ENCODE measurements around the gene CD164L2.
A peak's percentile ranks its signal among the peaks of the same experiment; 100 is the strongest.

Gene CD164L2

DNA sequence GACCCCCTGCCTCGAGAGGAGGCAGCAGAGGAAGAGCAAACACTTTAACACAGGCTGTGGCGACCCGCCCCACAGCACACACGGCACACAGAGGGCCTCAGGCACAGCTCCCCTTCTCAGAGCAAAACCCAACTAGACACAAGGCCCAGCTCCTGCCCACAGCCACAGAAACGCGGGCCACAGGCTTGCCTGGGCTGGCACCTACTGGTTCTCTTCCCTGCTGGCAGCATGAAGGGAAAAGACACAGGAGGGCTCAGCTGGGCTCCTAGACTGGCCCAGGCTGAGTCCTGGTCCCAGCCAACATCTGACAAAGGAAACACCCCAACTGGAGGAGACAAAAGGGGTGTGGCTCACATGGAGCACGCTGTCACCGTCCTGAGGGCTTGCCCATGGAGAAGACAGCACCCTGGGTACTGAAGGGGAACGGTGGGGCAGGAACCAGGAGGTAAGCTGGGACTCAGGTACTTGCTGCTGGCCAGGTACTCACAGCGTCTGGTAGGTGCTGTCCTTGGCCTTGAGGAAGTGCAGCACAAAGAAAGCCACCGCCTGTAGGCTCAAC lies 3.5 kb downstream of the CD164L2 start:
- Histone ChIP-seq H3K9ac (ENCODE audit: low read length) (no peak overlapping the region), H3K27ac (ENCODE audit: low read depth, low read length) (no peak overlapping the region), H3K27me3 (ENCODE audit: control insufficient read depth, insufficient read depth, low read length) (peaks cover 6% of the 10 kb centered on the region), H3K4me3 (ENCODE audit: low read length) (no peak overlapping the region), H3K4me1 (ENCODE audit: control insufficient read depth, insufficient read depth, low read length) (no peaks in the 10 kb centered on the region), H3K36me3 (ENCODE audit: control insufficient read depth, insufficient read depth, low read length) (no peaks in the 10 kb centered on the region)

- Histone ChIP-seq H3K4me3 (ENCODE audit: low read length) (no peak overlapping the region), H3K9ac (ENCODE audit: low read length) (no peak overlapping the region), H3K4me1 (ENCODE audit: control insufficient read depth, insufficient read depth, low read length) (no peaks in the 10 kb centered on the region), H3K36me3 (ENCODE audit: control insufficient read depth, insufficient read depth, low read length) (no peaks in the 10 kb centered on the region), H3K27me3 (ENCODE audit: control insufficient read depth, insufficient read depth, low read length) (no peaks in the 10 kb centered on the region), H3K27ac (ENCODE audit: low read depth, low read length) (no peak overlapping the region)
Measured at GRCh38 chr1:27377760-27378495, 5.2 kb downstream of the CD164L2 start.

DNA sequence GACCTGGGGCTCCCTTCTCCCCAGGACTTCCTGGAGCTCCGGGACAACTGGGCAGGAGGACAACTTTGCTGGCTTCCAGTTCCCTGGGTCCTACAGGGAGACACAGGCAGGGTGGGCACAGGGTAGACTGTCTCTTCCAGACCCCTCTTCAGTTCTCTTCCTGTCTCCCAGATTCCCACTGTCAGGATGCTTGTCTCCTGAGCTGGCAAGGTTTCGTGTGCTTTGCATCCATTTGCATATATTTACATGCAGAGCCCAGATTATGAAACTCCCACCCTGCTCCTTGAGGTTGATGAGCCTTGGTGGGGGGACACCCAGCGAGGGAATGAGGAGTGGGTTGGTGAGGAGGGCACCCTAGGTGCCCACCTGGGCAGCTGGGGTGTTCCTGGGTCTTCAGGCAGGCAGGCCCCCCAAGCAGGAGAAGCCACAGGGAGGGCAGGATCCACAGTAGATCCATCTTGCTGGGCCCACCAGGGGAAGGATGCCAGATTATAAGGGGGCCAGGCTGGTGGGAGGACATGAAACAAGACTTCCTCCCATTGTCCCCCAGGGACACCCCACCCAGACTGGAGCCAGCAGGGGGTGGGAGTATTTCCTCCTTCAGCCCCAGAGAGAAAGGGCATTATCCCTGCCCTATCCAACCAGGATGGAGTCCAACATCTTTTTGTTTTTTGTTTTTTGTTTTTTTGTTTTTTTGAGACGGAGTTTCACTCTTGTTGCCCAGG lies 8.6 kb downstream of the CD164L2 start, which contains the start of gene FCN3:
FCN3 (minus strand) TSS at position 463 of the 725 bp plus-strand sequence; CDS start at position 457, 6 bp downstream.
- H3K27me3 ChIP-seq (ENCODE audit: control insufficient read depth, insufficient read depth, low read length) = no peaks in the 10 kb centered on the region
- H3K27ac ChIP-seq (ENCODE audit: low read depth, low read length) = no peak within 1 kb of the TSS
- no peaks in the 10 kb centered on the region for H3K36me3 ChIP-seq (ENCODE audit: control insufficient read depth, insufficient read depth, low read length)
- H3K9ac ChIP-seq (ENCODE audit: low read length) = no peak within 1 kb of the TSS
- H3K4me1 ChIP-seq (ENCODE audit: control insufficient read depth, insufficient read depth, low read length) = no peaks in the 10 kb centered on the region
- H3K4me3 ChIP-seq (ENCODE audit: low read length) = no peak within 1 kb of the TSS

DNA sequence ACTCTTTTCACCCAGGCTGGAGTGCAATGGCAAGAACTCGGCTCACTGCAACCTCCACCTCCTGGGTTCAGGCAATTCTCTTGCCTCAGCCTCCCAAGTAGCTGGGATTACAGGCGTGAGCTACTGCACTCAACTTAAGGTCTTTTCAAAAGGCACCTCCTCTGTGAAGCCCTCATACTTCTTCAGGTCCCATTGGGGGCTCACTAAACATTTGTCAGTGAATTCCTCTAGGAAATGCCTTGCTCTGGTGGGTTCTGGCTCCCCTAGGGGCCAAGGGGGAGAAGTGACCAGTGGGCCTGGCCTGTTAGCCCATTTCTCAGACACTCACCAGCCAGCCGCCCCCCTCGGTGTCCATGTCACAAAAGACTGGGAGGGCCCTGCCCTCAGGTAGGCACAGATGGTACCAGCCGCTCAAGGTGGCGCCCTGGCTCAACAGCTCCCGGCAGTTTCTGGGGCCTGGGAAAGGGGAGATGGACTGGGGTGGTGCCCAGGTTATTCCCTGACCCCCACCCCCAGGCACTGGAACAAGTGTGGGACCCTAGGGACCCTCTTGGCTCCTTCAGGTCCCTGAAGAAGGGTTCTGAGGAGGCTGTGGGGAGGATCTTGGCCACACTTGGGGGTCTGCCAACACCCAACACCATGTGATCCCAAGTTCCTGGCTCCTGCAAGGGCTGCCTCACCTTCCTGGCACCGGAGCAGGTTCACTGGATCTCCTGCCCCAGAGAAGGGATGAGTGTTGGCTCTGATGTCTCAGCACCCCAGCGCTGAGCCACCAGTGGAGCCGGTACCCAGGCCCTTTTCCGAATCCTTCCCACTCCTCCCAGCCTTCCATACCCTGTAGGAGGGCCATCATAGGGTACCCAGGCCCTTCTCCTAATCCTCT lies 10.1 kb downstream of the CD164L2 start:
- Histone ChIP-seq H3K9ac (ENCODE audit: low read length) (no peak overlapping the region), H3K27ac (ENCODE audit: low read depth, low read length) (no peak overlapping the region), H3K27me3 (ENCODE audit: control insufficient read depth, insufficient read depth, low read length) (no peaks in the 10 kb centered on the region)

GRCh38 chr1:27372022-27372807 lies 10.9 kb downstream of the CD164L2 start:
- Histone ChIP-seq H3K4me3 (ENCODE audit: low read length) (no peak overlapping the region), H3K27me3 (ENCODE audit: control insufficient read depth, insufficient read depth, low read length) (no peaks in the 10 kb centered on the region), H3K9ac (ENCODE audit: low read length) (no peak overlapping the region), H3K27ac (ENCODE audit: low read depth, low read length) (no peak overlapping the region), H3K36me3 (ENCODE audit: control insufficient read depth, insufficient read depth, low read length) (no peaks in the 10 kb centered on the region), H3K4me1 (ENCODE audit: control insufficient read depth, insufficient read depth, low read length) (peaks cover 2% of the 10 kb centered on the region)

More for the DNA sequence above, 10.1 kb downstream of the CD164L2 start:
- Histone ChIP-seq H3K4me1 (ENCODE audit: control insufficient read depth, insufficient read depth, low read length) (no peaks in the 10 kb centered on the region), H3K36me3 (ENCODE audit: control insufficient read depth, insufficient read depth, low read length) (no peaks in the 10 kb centered on the region), H3K4me3 (ENCODE audit: low read length) (no peak overlapping the region)

DNA sequence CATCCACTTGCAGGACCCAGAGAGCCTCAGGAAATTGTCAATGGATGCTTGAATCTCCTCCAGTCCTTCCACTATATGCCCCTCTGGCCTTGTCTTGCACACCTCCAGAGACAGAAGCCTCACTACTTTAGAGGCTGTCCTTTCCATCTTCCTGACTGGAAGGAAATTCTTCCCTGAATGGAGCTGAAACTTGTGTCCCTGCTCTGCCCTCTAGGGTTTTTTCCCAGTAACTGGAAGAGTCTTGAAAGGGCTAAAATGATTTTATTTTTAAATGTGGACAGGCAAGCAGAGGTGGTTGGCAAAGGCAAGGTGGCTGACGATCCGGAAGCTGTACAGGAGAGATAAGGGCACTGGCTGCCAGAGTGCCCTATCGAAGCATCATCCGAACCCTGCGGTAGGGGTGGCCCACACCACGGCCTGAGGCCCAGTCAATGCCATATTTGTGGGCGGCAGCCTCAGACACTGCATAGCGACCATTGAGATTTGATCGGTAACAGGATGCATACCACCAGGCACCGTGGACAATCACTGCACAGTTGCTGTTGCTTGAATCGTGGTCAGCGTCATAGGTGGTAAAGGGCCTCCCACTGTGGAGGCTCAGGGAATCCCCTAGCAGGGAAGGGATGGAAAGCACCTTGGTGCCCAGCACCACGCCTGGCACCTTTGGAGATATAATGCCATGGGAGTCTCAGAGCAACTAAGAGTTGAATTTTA lies 14.1 kb downstream of the CD164L2 start:
- Histone ChIP-seq H3K4me3 (ENCODE audit: low read length) (no peak overlapping the region), H3K27ac (ENCODE audit: low read depth, low read length) (no peak overlapping the region), H3K27me3 (ENCODE audit: control insufficient read depth, insufficient read depth, low read length) (no peaks in the 10 kb centered on the region), H3K36me3 (ENCODE audit: control insufficient read depth, insufficient read depth, low read length) (no peaks in the 10 kb centered on the region), H3K9ac (ENCODE audit: low read length) (no peak overlapping the region), H3K4me1 (ENCODE audit: control insufficient read depth, insufficient read depth, low read length) (peaks cover 12% of the 10 kb centered on the region)

- peaks cover 12% of the 10 kb centered on the region for H3K4me1 ChIP-seq (ENCODE audit: control insufficient read depth, insufficient read depth, low read length)
- peak overlapping the region; percentile 32 for H3K9ac ChIP-seq (ENCODE audit: low read length)
- H3K27ac ChIP-seq (ENCODE audit: low read depth, low read length) = peak overlapping the region; percentile 92
- peaks cover 3% of the 10 kb centered on the region for H3K36me3 ChIP-seq (ENCODE audit: control insufficient read depth, insufficient read depth, low read length)
- peak overlapping the region; percentile 60 for H3K4me3 ChIP-seq (ENCODE audit: low read length)
- H3K27me3 ChIP-seq (ENCODE audit: control insufficient read depth, insufficient read depth, low read length) = no peaks in the 10 kb centered on the region
Measured at GRCh38 chr1:27367160-27367650, 15.9 kb downstream of the CD164L2 start.

GRCh38 chr1:27366411-27367159 lies 16.5 kb downstream of the CD164L2 start, which contains the start of gene MAP3K6:
TSS of gene MAP3K6 (minus strand) at chr1:27366961. CDS start at chr1:27366597, 364 bp downstream.
- Histone ChIP-seq H3K9ac (ENCODE audit: low read length) (peak within 1 kb of the TSS; percentile 32), H3K4me1 (ENCODE audit: control insufficient read depth, insufficient read depth, low read length) (peaks cover 12% of the 10 kb centered on the region), H3K36me3 (ENCODE audit: control insufficient read depth, insufficient read depth, low read length) (peaks cover 3% of the 10 kb centered on the region), H3K27ac (ENCODE audit: low read depth, low read length) (peak within 1 kb of the TSS; percentile 92), H3K27me3 (ENCODE audit: control insufficient read depth, insufficient read depth, low read length) (no peaks in the 10 kb centered on the region), H3K4me3 (ENCODE audit: low read length) (peak within 1 kb of the TSS; percentile 60)

DNA sequence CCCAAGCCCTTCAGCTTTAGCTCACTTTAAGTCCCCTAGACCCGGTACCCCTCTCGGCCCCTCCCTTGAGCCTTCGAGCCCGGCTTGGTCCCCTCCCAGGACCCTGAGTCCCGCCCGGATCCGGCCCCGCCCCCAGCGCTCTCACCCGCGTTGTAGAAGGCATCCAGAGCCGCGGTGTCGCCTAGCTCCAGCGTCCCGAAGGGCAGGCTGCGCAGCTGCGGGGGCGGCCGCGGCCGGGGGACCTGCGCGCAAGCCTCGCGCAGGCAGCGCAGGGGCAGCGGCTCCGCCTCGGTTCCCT lies 17.1 kb downstream of the CD164L2 start:
- Histone ChIP-seq H3K27ac (ENCODE audit: low read depth, low read length) (peak overlapping the region; percentile 92), H3K27me3 (ENCODE audit: control insufficient read depth, insufficient read depth, low read length) (no peaks in the 10 kb centered on the region), H3K4me3 (ENCODE audit: low read length) (peak overlapping the region; percentile 60), H3K4me1 (ENCODE audit: control insufficient read depth, insufficient read depth, low read length) (peaks cover 12% of the 10 kb centered on the region), H3K9ac (ENCODE audit: low read length) (no peak overlapping the region), H3K36me3 (ENCODE audit: control insufficient read depth, insufficient read depth, low read length) (peaks cover 3% of the 10 kb centered on the region)

- H3K4me1 ChIP-seq (ENCODE audit: control insufficient read depth, insufficient read depth, low read length) = peaks cover 12% of the 10 kb centered on the region
- peak overlapping the region; percentile 92 for H3K27ac ChIP-seq (ENCODE audit: low read depth, low read length)
- peak overlapping the region; percentile 60 for H3K4me3 ChIP-seq (ENCODE audit: low read length)
Measured at GRCh38 chr1:27365372-27366112, 17.6 kb downstream of the CD164L2 start.

More at GRCh38 chr1:27365372-27366112, 17.6 kb downstream of the CD164L2 start:
- Histone ChIP-seq H3K36me3 (ENCODE audit: control insufficient read depth, insufficient read depth, low read length) (peaks cover 3% of the 10 kb centered on the region), H3K27me3 (ENCODE audit: control insufficient read depth, insufficient read depth, low read length) (no peaks in the 10 kb centered on the region), H3K9ac (ENCODE audit: low read length) (no peak overlapping the region)
